ENCODE measurements around the gene ZNF492. TPM values are rescaled to one million over a fixed set of nuclear protein-coding genes. Genes with fewer than 3 reads are reported as not detected.
"Not testable (repeated sequence)": the region's sequence is repeated elsewhere in the genome, so short reads cannot be mapped to it uniquely, and the experiment has no call there.

The ZNF492 gene
- total RNA-seq, 1 donor from 2014 or later, result 0.24 TPM

DNA sequence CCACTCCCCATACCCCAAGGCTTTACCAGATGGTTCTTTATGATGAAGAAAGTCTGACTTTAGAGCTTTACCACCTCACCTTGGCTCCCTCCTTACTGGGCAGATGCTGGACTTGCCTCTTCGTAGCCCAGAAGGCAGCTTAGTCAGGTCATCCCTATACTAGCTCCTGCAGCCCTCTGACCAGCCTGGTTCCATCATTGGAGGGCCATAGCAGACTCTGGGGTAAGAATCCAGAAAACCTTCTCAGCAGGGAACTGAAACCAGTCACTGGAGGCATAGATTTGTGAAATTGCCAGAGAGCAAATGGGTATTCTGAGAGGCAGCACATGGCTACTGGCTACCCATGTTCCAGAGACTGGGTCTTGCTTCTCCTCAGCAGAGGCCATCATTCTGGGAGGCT is 21.8 kb upstream of the ZNF492 start:
- H3K27ac ChIP-seq, result no peak overlapping the region
- DNase-seq, result no peak
- ATAC-seq, result no peak
- no peak for TF ChIP-seq CTCF (IDR thresholded peaks at IDR 0.05)
- intact Hi-C loops (cut with DNase I), result no loop called here
- no peaks in the 10 kb centered on the region for H3K36me3 ChIP-seq
- H3K4me3 ChIP-seq, result no peak overlapping the region
- no peaks in the 10 kb centered on the region for H3K9me3 ChIP-seq
- H3K27me3 ChIP-seq (ENCODE audit: low read depth), result no peaks in the 10 kb centered on the region
- H3K4me1 ChIP-seq, result no peaks in the 10 kb centered on the region

GRCh38 chr19:22616659-22617058 is 17.5 kb upstream of the ZNF492 start:
- Histone ChIP-seq H3K4me3 (no peak overlapping the region), H3K9me3 (no peaks in the 10 kb centered on the region), H3K36me3 (no peaks in the 10 kb centered on the region), H3K27ac (no peak overlapping the region), H3K4me1 (no peaks in the 10 kb centered on the region), H3K27me3 (ENCODE audit: low read depth) (peaks cover 13% of the 10 kb centered on the region)
- intact Hi-C loops (cut with DNase I), result no loop called here
- TF ChIP-seq CTCF (IDR thresholded peaks at IDR 0.05), result no peak
- ATAC-seq, result no peak
- no peak for DNase-seq

DNA sequence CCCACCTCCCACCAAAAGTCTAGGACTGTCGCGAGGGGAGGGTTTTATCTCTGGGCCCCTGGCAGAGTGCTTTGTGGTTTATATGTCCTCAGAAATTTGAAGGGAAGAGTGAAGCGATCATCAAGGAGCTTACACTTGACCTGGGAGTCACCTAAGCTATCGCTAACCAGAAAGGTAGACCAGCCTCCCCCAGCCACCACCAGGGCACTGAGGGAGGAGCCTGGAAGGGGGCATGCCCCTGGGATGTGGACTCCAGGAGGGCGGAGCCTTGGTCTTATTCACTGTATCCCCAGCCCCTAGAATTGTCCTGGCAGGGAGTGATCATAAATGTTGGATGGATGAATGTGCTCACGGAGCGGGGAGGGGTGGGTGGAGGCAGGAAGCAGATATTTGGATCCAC is 16.9 kb upstream of the ZNF492 start:
- DNase-seq; H3K36me3 ChIP-seq; ATAC-seq; intact Hi-C loops (cut with DNase I); H3K4me3 ChIP-seq; H3K9me3 ChIP-seq; H3K4me1 ChIP-seq; H3K27ac ChIP-seq: not testable (repeated sequence)
- H3K27me3 ChIP-seq (ENCODE audit: low read depth), result peaks cover 15% of the 10 kb centered on the region

GRCh38 chr19:22617614-22618320 is 16.4 kb upstream of the ZNF492 start:
- no peaks in the 10 kb centered on the region for H3K36me3 ChIP-seq
- H3K27me3 ChIP-seq (ENCODE audit: low read depth), result peaks cover 20% of the 10 kb centered on the region
- H3K4me3 ChIP-seq, result no peak overlapping the region
- ATAC-seq (peak; percentile 21 to 67), DNase-seq (no peak)
- H3K4me1 ChIP-seq, result no peaks in the 10 kb centered on the region
- no peaks in the 10 kb centered on the region for H3K9me3 ChIP-seq
- H3K27ac ChIP-seq, result no peak overlapping the region
- intact Hi-C loops (cut with DNase I), result no loop called here
- TF ChIP-seq CTCF (IDR thresholded peaks at IDR 0.05), result no peak

DNA sequence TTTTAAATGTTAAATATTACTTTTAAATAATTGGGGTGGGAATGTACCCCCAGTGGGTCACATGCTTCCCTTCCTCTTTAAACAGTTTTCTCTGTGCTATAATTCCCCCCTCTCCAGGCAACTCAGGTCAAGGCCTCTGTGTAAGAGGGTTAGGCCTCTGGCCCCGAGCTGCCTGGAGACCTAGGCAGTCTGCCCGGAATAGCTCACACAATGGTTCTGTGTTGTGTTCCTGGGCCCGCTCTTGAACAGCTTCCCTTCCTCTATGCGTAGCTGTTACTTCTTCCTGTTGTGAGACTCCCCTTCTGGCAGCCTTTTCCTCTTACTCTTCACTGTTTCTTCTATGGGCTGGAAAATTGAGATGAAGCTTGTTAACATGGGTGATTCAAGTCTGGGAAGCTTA is 14.8 kb upstream of the ZNF492 start:
- H3K9me3 ChIP-seq, result no peaks in the 10 kb centered on the region

More for the DNA sequence above, 14.8 kb upstream of the ZNF492 start:
- intact Hi-C loops (cut with DNase I), result no loop called here
- no peak overlapping the region for H3K27ac ChIP-seq
- no peak for TF ChIP-seq CTCF (IDR thresholded peaks at IDR 0.05)
- ATAC-seq (no peak), DNase-seq (no peak)
- H3K27me3 ChIP-seq (ENCODE audit: low read depth), result peaks cover 33% of the 10 kb centered on the region
- no peaks in the 10 kb centered on the region for H3K4me1 ChIP-seq
- H3K4me3 ChIP-seq, result no peak overlapping the region
- H3K36me3 ChIP-seq, result no peaks in the 10 kb centered on the region
